Activated T-helper 1 cell treated with Interleukin-2 at 50 U/mL for 16 hours (primary cell): ENCODE data around the gene IL17RD.

Experiments used
- DNase-seq: peaks from one replicate; pipeline ENCODE4 v3.0.0-alpha.2; 2020; ENCODE audit warnings: low read depth

IL17RD gene

DNA sequence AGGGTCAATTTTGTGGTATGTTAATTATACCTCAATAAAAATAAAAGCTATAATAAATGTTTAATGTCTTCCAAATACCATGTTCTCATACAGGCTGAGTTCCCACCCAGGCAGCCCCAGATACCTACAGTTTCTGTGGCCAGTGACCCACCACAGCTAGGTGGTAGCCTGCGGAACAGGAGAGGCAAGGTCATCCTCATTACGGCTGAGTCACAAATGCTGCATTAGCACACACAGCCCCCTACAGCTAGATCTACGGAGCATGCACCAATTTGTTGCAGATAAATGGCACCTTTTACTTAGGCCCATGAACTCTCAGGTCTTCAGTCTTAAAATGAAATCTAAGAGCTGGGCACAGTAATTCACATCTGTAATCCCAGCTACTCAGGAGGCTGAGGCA lies 99.6 kb downstream of the IL17RD start:
- DNase-seq, result no peak

DNA sequence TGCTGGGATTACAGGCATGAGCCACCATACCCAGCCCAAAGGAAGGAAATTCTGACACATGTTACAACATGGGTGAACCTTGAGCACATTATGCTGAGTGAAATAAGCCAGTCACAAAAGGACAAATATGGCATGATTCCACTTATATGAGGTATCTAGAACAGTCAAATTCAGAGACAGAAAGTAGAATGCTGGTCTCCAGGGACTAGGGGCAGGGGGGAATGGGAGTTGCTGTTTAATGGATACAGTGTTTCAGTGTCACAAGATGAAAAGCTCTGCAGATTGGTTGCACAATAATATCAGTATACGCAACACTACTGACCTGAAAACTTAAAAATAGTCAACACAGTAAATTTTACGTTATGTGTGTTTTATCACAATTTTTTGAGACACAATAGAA lies 100.6 kb downstream of the IL17RD start:
- no peak for DNase-seq

DNA sequence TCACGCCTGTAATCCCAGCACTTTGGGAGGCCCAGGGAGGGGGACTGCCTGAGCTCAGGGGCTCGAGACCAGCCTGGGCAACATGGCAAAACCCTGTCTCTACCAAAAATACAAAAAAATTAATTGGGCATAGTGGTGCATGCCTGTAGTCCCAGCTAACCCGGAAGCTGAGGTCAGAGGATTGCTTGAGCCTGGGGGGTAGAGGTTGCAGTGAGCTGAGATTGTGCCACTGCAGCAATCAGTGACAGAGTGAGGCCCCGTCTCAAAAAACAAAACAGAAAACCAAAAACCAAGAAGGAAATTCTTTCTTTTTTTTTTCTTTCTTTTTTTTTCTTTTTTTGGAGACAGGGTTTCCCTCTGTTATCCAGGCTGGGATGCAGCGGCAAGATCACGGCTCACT lies 101.2 kb downstream of the IL17RD start:
- DNase-seq, result no peak

DNA sequence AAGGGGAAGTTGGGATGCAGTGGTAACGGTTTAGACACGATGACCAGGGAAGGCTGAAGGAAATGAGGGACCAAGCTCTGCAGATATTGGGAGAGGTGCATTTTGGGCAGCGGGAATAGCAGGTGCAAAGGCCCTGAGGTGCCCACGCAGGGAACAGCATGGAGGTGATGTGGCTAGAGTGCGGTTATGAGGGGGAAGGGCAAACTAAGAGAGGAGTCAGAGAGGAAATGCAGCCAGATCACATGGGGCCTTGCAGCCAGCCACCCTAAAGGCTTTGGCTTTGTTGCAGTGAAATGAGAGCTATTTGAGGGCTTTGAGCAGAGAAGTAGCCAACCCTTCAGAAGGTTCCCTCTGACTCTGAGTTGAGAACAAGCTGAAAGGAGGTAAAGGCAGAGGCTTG lies 102.1 kb downstream of the IL17RD start:
- DNase-seq, result no peak

DNA sequence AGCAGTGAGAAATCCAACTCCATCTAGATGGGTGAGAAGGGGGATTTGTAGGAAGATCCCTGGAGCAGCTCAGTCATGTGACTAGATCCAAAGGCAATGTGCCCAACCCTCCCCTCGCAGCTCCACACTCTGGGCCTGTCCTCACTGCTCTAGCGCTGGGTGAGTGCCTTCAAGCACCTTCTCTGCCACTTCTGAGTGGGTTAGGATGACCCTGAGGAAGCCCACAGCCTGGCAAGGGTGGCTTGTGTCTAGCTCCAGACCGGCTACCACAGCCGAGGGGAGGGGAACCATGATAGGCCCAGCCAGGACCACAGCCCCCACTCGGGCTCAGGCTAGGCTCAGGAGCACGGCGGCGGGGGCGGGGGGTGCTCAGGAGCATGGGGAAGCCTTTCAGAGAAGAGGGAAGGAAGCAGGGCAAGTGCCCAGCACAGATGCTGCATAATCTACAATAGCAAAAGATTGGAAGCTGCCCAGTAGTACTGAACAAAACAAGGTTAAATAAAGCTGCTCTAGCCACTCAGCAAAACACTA lies 103.0 kb downstream of the IL17RD start:
- DNase-seq, result no peak

DNA sequence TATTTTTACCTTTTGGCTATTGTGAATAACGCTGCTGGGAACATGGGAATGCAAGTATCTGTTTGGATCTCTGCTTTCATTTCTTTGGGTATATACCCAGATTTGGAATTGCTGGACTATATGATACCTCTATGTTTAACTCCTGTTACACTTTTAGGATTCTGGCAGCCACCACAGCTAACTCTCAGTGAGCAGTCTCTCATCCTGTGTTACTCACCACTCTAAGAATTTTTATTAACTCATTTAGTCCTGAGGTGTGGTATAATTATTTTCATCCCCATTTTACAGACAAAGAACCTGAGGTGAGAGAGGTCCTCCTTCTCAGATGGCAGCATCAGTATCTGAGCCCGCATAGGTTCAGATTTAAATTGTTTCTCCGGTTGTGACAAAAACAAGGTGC lies 103.6 kb downstream of the IL17RD start:
- DNase-seq, result no peak

DNA sequence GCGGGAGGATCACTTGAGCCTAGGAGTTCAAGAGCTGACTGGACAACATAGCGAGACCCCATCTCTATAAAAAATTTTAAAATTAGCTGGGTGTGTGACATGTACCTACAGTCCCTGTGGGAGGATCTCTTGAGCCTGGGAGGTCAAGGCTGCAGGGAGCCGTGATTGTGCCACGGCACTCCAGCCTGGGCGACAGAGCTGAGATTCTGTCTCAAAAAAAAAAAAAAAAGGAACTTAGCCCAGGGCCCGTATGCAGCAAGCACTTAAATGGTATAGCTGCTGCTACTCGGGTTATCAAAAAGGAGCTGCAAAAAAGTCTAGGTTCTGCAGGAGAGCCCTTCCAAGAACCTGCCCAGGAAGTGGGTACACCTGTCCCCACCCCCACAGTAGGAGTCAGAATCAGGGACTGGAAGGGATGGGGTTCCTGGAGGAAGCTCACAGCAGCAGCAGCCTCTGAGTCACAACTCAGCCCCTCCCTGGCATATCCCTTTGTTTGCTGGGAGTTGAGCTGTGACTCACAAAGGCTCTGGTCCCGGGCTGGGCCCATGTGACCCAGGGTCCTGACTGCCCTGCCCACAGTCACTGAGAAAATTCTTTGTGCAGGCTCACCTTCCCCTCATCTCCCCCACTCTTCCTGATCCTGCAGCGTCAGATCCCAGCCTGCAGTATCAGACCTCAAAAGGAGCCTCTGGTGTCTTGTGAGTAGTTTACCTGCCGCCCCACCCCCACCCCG lies 104.9 kb downstream of the IL17RD start, which contains the start of gene SPATA12:
SPATA12 (plus strand) TSS at position 576 of the 733 bp plus-strand sequence. CDS start 13,031 bp downstream, outside the sequence.
- DNase-seq, result no peak

DNA sequence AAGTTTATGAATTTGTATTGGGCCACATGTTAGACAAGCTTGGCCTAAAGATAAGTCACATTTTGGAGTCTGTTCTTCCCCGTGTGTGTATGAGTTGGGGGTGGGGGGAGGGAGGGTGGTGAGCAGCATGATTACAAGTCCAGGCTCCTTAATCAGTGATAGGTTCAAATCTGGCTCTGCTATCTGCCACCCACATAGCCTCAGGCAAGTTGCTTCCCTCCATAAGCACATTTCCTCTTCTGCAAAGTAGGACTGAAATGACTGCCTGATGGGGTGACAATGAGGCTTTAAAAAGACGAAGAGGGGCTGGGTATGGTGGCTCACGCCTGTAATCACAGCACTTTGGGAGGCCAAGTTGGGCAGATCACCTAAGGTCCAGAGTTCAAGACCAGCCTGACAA lies 105.7 kb downstream of the IL17RD start:
- DNase-seq, result no peak

DNA sequence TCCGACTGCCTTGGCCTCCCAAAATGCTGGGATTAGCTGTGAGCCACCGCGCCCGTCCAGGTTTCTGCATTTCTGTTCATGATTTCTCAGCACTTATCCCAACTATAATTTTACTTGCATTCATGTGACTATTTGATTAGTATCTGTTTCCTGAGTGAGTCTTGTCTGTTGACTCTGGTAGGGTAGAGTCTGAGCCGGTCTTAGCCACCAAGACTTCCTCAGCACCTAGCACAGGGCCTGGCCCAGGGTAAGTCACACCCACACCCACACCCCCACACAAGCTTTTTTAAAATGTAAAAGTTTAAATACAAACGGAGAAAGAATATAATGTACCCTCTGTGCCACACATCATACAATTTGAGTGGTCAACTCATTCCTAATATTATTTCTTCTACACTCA lies 107.8 kb downstream of the IL17RD start:
- no peak for DNase-seq

DNA sequence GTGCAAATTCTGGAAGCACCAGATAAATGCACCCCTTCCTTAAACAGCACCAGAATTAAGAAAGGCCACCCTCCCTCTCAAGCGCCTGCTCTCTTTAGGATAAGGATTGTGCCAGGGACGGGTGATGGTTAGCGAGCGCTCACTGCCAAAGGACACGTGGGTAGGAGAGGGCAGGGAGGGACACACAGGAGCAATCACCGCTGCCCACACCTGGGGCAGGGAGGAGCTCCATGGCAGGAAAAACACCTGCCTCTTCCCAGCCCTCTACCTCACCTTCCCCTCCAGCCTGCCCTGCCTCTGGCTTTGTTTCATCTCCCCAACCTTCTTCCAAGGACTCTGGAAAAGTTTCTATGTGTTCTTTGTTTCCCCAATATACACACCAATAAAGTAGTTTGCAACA lies 112.0 kb downstream of the IL17RD start:
- no peak for DNase-seq

DNA sequence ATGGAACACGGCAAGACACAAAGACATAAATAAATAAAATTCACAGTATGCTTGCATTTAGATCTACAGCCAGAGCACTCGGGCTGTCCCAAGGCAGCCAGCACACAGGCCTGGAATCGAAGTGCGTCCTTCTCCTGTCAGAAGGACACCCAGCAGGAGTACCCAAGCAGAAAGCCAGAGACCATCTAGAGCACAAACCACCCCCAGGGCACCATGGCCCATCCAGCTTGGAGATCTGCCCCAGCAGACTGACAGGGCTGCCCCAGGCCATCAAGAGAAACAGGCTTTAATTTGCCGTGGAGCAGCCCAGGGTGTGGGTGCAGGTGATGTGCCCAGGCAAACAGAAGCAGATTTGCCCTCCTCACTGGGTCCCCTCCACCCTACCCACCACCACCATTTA lies 112.5 kb downstream of the IL17RD start:
- DNase-seq, result no peak

DNA sequence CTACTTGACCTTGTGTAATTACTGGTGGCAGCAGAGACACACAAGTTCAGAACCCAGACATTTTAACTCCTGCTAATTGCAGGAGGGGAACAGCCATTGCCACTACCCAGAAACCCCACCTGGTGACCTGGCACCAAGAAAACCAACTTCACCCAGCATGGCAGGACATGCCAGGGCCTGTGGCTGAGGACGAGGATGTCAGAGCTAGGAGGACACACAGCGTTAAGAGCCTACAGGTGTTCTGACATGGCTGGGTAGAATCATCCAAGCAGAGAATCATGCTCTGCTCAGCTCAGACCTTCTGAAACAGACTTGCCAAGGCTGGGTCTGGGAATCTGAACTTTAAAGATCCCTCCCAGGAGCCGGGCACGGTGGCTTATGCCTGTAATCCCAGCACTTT lies 116.4 kb downstream of the IL17RD start:
- no peak for DNase-seq

DNA sequence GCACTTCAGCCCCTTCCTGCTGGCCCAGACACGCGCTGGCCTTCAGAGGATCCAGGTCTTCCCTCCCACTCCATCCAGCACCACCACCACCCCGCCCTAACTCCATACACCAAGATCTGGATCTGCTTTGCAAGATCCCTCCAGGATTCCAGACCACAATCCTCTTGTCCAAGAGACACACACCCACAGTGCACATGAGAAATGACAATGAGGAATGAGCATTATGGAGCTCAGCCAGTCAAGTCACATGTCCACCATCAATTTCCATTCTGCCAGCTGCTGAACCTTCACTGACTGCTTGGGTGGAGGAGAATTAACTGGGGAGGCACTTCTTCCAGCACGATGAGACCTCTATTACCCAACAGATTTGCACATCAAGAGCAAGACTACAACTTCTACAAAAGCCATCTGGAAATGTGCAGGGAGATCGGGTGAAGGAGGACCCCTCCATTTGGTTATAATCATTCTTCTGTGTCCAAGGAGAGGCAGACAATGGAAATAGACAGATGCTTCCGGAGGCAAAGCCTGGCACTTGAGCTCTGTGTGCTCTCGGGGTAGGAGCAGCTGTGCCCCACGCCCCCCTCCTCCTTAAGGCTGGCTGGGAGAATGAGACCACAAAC lies 117.0 kb downstream of the IL17RD start:
- no peak for DNase-seq

DNA sequence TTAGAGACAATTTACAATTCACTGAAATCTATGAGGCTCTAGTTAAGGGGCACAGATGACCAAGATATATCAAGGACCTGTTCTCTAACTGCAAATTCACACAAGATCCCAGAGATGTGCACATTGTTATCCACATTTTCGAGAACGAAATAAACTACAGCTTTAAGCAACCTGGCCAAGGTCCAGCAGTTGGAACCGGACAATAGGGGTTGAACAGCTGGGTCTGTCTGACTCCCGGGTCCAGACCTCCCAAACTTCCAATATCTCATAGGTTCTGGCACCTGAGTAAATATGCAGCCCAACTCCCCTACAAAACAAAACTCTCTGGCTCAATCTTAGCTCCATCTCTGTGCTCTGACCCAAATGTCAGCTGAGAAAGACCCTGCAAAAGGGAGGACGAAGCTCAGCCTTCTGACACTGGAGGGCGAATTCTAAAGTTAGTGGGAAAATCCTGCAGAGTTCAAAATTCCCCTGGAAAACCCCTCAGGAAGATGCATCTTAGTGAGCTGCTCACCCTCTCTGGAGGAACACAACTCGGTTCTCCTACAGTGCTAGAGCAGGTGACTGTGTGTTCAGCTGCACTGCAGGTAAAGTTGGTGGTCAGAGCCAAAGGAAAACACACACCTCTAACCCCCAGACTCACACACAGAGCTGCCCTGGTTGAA lies 118.9 kb downstream of the IL17RD start:
- no peak for DNase-seq

DNA sequence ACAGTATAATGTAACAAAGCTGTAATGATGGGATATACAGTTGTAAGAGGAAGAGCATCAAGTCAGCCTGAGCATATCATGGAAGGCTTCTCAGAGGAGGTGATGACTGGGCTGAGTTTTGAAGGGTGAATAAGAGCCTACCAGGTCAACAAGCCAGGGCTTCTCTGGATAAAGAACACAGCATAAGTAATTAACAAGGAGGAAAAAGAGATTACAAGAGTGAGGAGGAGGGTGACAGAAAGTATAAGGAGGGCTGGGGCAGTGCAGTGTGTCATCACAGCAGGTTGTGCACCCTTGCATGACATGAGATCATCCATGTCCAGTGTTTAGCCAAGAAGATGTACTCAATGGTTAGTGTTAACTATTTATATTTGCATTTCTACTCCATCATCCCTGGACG lies 121.6 kb downstream of the IL17RD start:
- DNase-seq, result no peak

DNA sequence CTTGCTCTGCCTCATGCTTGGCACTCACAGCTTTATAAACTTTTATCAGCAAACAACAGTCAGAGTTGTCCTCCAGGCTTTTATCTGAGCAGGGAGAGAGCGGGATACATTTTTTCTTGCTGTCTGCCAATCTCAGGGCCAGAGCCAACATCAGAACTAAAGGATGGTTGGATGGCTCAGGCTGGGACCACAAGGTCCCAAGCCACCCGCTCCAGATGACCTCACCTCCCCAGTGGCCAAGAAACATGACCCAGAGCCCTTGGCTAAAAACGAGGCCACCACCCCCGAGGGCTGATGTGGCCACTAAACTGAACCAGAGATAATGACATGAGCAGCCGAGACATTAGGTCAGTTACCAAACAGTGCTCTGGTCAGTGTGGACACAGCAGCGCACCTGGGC lies 123.5 kb downstream of the IL17RD start:
- DNase-seq, result no peak
